AG09319 (cell line): ENCODE data around the gene CROCC2.

ENCODE experiments used
- DNase-seq: peaks from one replicate; pipeline ENCODE4 v3.0.0-alpha.2; 2010; ENCODE audit warnings: low read depth; ENCODE audit errors: extremely low read depth
- CTCF ChIP-seq: IDR thresholded peaks from 2 replicates; pipeline ENCODE4 v1.5.1; 2011; ENCODE audit warnings: low read depth, mild to moderate bottlenecking, inconsistent platforms, low read length, moderate library complexity

Gene CROCC2

GRCh38 chr2:240914645-240915525, 8.7 kb downstream of the CROCC2 start:
- DNase-seq: no peak
- no peak for TF ChIP-seq CTCF

- DNase-seq: no peak
- no peak for TF ChIP-seq CTCF
These were observed 9.6 kb downstream of the CROCC2 start for GRCh38 chr2:240915526-240916341.

GRCh38 chr2:240916571-240917008, 10.5 kb downstream of the CROCC2 start:
- TF ChIP-seq CTCF: no peak
- peak; percentile 84 for DNase-seq

GRCh38 chr2:240917009-240917683, 11.0 kb downstream of the CROCC2 start:
- TF ChIP-seq CTCF: no peak
- no peak for DNase-seq

GRCh38 chr2:240917684-240918257, 11.6 kb downstream of the CROCC2 start:
- TF ChIP-seq CTCF: no peak
- DNase-seq: no peak

- no peak for TF ChIP-seq CTCF
- no peak for DNase-seq
These were observed 12.3 kb downstream of the CROCC2 start for GRCh38 chr2:240918258-240919091.
